ENCODE results near the gene ACOT12. TPM values are rescaled to one million over a fixed set of nuclear protein-coding genes. Genes with fewer than 3 reads are reported as not detected.
"Not testable (repeated sequence)": the region's sequence is repeated elsewhere in the genome, so short reads cannot be mapped to it uniquely, and the experiment has no call there.

Gene ACOT12
- total RNA-seq, 1 donor from 2014 or later, result not detected

GRCh38 chr5:81344736-81345135 lies 49.2 kb downstream of the ACOT12 start:
- no peak for DNase-seq (ENCODE audit: low read depth in 2 of 2)

GRCh38 chr5:81338213-81338612 lies 55.7 kb downstream of the ACOT12 start:
- not testable (repeated sequence) for DNase-seq (ENCODE audit: low read depth in 2 of 2)

- DNase-seq (ENCODE audit: low read depth in 2 of 2), result no peak
Observed at GRCh38 chr5:81337803-81338202, 56.1 kb downstream of the ACOT12 start.

DNA sequence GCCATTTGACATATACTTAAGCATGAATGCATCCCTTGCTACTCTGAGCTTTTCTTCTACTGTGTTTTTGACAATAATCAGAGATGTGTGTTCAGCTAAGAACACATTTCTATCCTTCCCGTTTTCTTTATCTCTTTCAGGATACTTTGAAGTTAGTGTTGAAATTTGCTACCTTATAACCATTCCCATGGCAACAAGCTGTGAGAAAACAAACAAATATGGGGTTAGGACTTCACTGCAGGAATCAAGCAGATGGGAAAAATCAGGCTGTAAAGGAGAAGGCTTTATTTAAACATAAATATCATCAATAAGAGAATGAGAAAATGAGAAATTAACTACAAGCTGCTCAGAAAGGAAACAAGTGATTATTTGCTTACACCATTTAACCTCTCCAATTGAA lies 57.4 kb downstream of the ACOT12 start:
- no peak for DNase-seq (ENCODE audit: low read depth in 2 of 2)

GRCh38 chr5:81335946-81336345 lies 58.0 kb downstream of the ACOT12 start:
- no peak for DNase-seq (ENCODE audit: low read depth in 2 of 2)

DNA sequence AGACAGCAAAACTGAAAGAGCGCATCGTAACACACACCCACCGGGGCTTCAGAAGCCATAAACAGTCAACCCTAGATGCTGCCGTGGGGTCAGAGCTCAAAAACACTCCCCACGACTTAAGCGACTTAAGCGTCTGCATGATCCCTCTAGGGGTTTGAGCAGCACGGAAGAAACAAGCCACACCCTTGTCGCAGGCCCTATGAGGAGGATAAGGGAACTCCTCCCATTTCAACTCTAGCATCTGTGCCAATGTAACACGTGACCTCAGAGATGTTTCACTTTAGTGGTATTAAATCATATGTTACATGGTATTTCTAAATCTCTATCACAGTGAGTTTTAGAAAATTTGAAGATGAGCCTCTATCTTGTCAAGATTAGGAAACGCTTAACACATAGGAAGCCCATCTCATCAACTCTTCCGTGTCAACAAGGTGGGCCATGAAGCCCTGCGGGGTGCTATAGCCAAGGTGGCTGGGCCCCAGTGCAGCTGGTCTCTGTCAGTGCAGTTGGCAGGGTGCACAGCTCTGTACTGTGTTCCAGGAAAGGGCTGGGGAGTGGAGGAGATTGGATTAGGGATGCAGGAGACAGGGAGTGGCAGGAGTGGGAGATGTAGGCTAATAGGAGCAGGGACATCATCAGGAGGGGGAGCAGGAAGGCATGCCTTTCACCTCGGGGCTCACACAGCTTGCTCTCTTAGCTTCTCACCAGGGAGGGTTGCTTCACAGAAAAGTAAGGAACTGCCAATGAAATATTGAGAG lies 59.5 kb downstream of the ACOT12 start:
- DNase-seq (ENCODE audit: low read depth in 2 of 2), result no peak

DNA sequence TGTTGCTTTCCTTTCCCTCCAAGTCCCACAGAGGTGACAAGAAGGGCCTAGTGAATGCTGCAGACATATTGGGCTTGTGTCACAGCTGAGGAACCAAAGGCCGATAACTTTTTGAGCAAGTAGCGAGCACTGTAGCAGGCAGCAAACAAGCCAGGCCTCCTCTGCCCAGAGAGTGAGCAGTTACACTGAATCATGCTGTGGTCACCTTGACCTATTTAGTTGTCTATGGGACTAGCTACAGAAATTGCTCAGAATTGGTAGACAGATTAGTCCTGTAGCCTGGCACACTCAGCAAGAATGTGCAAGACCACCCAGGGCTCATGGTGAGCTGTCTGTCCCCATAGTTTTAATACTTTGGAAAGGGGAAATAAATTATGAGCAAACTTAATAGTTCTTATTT lies 67.4 kb downstream of the ACOT12 start:
- no peak for DNase-seq (ENCODE audit: low read depth in 2 of 2)

- no peak for DNase-seq (ENCODE audit: low read depth in 2 of 2)
Observed at GRCh38 chr5:81317536-81317935, 76.4 kb downstream of the ACOT12 start.

- no peak for DNase-seq (ENCODE audit: low read depth in 2 of 2)
Observed at GRCh38 chr5:81316571-81316970, 77.4 kb downstream of the ACOT12 start.

GRCh38 chr5:81315830-81316229 lies 78.1 kb downstream of the ACOT12 start:
- no peak for DNase-seq (ENCODE audit: low read depth in 2 of 2)

- no peak for DNase-seq (ENCODE audit: low read depth in 2 of 2)
Observed at GRCh38 chr5:81315336-81315735, 78.6 kb downstream of the ACOT12 start.

GRCh38 chr5:81314581-81314980 lies 79.4 kb downstream of the ACOT12 start:
- DNase-seq (ENCODE audit: low read depth in 2 of 2), result no peak

GRCh38 chr5:81313686-81314085 lies 80.2 kb downstream of the ACOT12 start:
- DNase-seq (ENCODE audit: low read depth in 2 of 2), result no peak

- DNase-seq (ENCODE audit: low read depth in 2 of 2), result no peak
Observed at GRCh38 chr5:81313278-81313677, 80.7 kb downstream of the ACOT12 start.

DNA sequence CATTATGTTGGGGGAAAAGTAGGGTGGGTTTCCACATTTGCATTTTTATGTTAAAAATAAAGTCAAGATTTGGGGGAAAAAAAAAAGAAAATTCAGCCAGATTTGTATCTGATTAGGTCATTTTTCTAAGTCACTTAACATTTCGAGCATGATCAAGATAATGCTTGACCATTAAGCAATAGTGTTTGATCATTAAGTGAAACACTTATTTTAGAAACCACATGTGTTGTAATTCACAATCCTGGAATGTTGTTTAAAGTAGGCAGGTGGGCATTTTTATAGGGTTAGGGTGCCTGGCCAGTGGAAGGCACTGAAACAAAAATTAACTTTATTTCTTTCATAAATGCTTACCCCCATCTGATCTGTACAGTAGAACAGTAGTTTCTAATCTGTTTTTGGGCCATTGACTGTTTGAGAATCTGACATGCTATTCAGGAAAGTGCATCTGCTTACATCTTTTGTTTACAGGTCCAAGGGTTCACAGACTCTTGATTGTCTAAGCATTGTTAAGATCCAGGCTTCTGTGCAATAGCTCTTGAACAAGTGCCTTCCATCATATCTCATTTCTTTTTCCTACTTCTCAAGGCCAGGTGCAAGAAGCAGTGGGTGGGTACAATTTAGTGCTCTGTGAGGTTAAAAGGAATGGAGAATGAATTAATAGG lies 83.4 kb downstream of the ACOT12 start:
- DNase-seq (ENCODE audit: low read depth in 2 of 2), result no peak

GRCh38 chr5:81308836-81309235 lies 85.1 kb downstream of the ACOT12 start:
- no peak for DNase-seq (ENCODE audit: low read depth in 2 of 2)

GRCh38 chr5:81305785-81306184 lies 88.1 kb downstream of the ACOT12 start:
- no peak for DNase-seq (ENCODE audit: low read depth in 2 of 2)

- DNase-seq (ENCODE audit: low read depth in 2 of 2), result no peak
Observed at GRCh38 chr5:81303563-81303962, 90.4 kb downstream of the ACOT12 start.

DNA sequence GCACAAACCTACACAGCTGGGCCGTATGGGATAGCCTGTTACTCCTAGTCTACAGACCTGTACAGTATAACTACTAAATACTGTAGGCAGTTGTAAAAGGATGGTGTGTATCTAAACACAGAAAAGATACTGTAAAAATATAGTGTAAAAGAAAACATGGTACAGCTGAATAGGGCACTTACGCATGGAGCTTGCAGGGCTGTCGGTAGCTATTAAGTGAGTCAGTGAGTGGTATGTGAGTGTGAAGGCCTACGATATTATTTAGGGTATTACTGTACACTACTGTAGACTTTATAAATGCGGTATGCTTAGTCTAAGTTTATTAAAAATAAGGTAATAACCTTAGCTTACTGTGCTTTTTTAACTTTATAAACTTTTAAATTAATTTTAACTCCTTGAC lies 91.3 kb downstream of the ACOT12 start:
- no peak for DNase-seq (ENCODE audit: low read depth in 2 of 2)

DNA sequence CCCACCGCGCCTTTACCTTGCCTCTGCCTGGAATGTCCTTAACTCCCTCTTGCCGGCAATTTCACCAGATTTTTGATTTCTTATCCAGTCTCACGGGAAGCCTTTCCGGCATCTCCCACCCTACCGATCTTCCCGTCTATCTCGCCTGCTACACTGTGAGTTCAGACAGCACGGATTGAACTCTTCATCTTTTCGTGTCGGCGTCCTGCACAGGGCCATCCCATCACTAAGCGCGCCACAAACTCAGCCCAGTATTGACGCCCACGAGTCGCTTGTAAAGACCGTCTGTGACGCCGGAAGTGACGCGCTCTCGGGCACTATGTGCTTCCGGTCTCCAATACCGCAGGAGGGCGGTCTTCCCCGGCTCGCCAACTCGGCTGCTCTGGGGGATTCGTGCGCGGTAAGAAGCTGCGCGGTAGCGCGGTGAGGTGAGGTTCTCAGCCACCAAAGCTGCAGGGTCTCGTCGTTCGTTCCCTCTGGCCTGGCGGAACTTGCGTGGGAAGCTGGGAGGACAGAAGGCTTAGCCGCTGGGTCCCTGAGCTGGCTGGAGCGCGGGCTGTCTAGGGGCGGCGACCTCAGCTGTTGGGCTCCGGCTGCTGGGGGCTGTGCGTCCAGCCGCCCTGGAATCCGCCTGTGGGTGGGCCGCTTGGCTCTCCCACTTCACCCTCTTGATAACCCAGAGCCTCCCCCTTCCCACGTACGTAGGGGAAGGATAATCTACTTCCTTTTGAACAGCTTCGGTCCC lies 92.5 kb downstream of the ACOT12 start, which contains the start of gene ZCCHC9:
TSS of gene ZCCHC9 (plus strand) at position 317 of the 745 bp plus-strand sequence. CDS start 3,171 bp downstream, outside the sequence.
- DNase-seq (ENCODE audit: low read depth in 2 of 2), result peak; percentile 94 to 98

DNA sequence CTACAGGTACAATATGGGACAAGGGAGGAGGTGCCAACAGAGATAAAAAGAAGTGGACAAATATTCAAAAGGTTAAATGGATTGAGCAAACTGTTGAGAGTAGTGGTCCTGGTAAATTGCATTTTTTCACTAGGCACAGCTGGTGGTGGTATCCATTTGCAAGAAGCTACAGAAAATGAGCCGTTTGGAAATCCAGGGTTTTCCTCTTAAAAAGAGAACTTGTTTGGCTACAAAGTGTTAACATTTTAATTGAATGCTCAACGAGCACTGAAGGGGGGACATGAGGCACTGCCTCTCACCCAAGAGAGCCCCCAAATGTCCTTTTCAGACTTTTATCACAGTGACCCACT lies 93.0 kb downstream of the ACOT12 start:
- DNase-seq (ENCODE audit: low read depth in 2 of 2), result peak in 1 of 2 donors; percentile 1

GRCh38 chr5:81297531-81297930 lies 96.4 kb downstream of the ACOT12 start:
- no peak for DNase-seq (ENCODE audit: low read depth in 2 of 2)

All from dermis microvascular lymphatic vessel endothelial cell (primary cell).